Heart right ventricle (tissue), 16 donors: ENCODE results near the gene FHOD3. TPM values are rescaled to one million over a fixed set of nuclear protein-coding genes. Genes with fewer than 3 reads are reported as not detected.

Experiments used
- ATAC-seq, 8 donors: fragments of 200-7000 bp; cut with Tn5 transposase; one replicate each; pipeline ENCODE4 v1.9.1; 2020; ENCODE audit warnings: mild to moderate bottlenecking in 8 of 8, moderate library complexity in 8 of 8, moderate number of reproducible peaks in 1 of 8
- DNase-seq, 2 donors: peaks; one replicate each; pipeline ENCODE4 v3.0.0-alpha.2; 2020
- H3K27ac ChIP-seq, 10 donors: fragments of 200-600 bp; sonication (generic) in 2 of 10; one replicate each; pipeline versions ENCODE4 v1.5.0 to v1.8.0; 2020 to 2022; ENCODE audit warnings: mild to moderate bottlenecking in 3 of 10
- H3K27me3 ChIP-seq, 7 donors: fragments of 200-600 bp; one replicate each; pipeline ENCODE4 v1.8.0; 2021 to 2022; ENCODE audit warnings: mild to moderate bottlenecking in 2 of 7
- H3K36me3 ChIP-seq, 9 donors: fragments of 200-600 bp; sonication (generic) in 1 of 9; one replicate each; pipeline versions ENCODE4 v1.5.0 to v1.8.0; 2020 to 2022; ENCODE audit warnings: mild to moderate bottlenecking in 2 of 9
- H3K4me1 ChIP-seq, 9 donors: fragments of 200-600 bp; sonication (generic) in 1 of 9; one replicate each; pipeline versions ENCODE4 v1.5.0 to v1.8.0; 2020 to 2022; ENCODE audit warnings: mild to moderate bottlenecking in 4 of 9
- H3K4me3 ChIP-seq, 10 donors: fragments of 200-600 bp; sonication (generic) in 2 of 10; one replicate each; pipeline versions ENCODE4 v1.5.0 to v1.8.0; 2020 to 2022; ENCODE audit warnings: mild to moderate bottlenecking in 7 of 10, moderate library complexity in 2 of 10
- H3K9me3 ChIP-seq, 11 donors: fragments of 200-600 bp in 10 of 11; sonication (generic) in 2 of 11; one replicate each; pipeline versions ENCODE4 v1.5.0 to v1.8.0; 2013 to 2022; ENCODE audit warnings: mild to moderate bottlenecking in 2 of 11, control low read depth in 1 of 11, moderate library complexity in 1 of 11
- CTCF ChIP-seq, 9 donors: fragments of 200-600 bp; sonication (generic) in 2 of 9; IDR thresholded peaks; one replicate each; pipeline versions ENCODE4 v1.5.0 to v1.8.0; 2021 to 2022; ENCODE audit warnings: antibody characterized with exemption in 9 of 9, mild to moderate bottlenecking in 5 of 9, moderate library complexity in 1 of 9
- WGBS, 2 donors: extraction: QIAGEN DNeasy Blood & Tissue Kit; methylation state at CpG; one replicate each; pipeline ENCODE4 v1.1.7; 2013; ENCODE audit warnings: inconsistent platforms in 1 of 2; 5-methylcytosine and 5-hydroxymethylcytosine counted together
- intact Hi-C, 10 donors: fragments of 100-400 bp; cut with DNase I; formaldehyde crosslinking; loops; one replicate each; pipeline versions ENCODE4 v1.11.1 to v1.14.2; 2022
- polyA plus RNA-seq, 2 donors: library from polyadenylated mRNA; stranded (reverse); fragments of 200-250 nt; gene quantifications; one replicate each; pipeline ENCODE4 v1.2.3, GENCODE V29; 2013
- total RNA-seq, 10 donors: library from RNA; stranded (reverse); fragmentation: NEBNext Ultra II Directional in 3 of 10; extraction: Animal tissue kit (Norgen Biotek cat#: 25700) in 3 of 10; gene quantifications; one replicate each; pipeline versions ENCODE4 v1.2.1 to v1.2.4, GENCODE V29; 2021 to 2023
- donor health status: Arrhythmogenic right ventricular cardiomyopathy.
- donor health status: ischemic (EF 13 %, LVEDD 7.1; RV severe dilation, severe dysfunction).
- donor health status: healthy with polysubstance abuse.
- donor health status: DM: no; HTN: yes; CAD: no.
- donor health status: DM: no; HTN: no; CAD: no.
- donor health status: ischemic (EF 25% LVEDD 6.9; RV normal size, moderate dysfunction).
- donor health status: ischemic (EF 25% LVEDD 5.7; RV mildly dilated, moderate dysfunction).
- donor health status: healthy.
- donor health status: DM: yes; HTN: yes; CAD: no.
- donor health status: Ischemic cardiomyopathy.
- donor health status: ischemic (EF 35%, LVEDD 5.7; RV mildly dilated, moderate dysfunction).
- donor health status: nonischemic (EF 11% LVEDD 7.7; RV severe dilation, severe dysfunction).
- donor health status: DM: yes; HTN: yes; CAD: no.
- donor health status: PGD.
- donor health status: ischemic (EF 29% LVEDD 5.4; RV normal size, mild dysfunction).
- donor health status: nonischemic (EF 23%, LVEDD 6.1; RV moderate dilation, normal function).

Gene FHOD3
- total and polyA plus RNA-seq, 12 donors: 81.8 to 484 (median 356) TPM

DNA sequence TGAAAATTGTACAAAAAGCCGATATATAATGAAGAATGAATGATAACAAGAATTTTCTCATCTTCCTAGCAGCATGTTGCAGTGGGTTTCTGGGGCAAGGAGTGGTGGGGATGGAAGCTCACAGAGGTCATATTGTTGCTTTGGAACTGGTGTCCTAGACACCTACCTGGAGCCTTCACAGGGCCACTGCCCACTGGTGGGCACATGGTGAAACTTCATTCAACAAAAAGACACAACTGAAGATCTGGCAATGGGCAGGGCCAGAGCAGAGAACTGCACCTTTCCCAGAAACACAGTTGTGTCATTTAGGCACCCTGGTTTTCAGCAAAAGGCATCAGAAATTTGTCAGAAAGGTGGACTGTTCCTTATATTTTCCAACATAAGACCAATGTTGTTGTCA is 115.3 kb downstream of the FHOD3 start:
- Histone ChIP-seq H3K4me1 (peaks cover 0 to 45% (median 16%) of the 10 kb centered on the region in 9 donors), H3K27ac (peak overlapping the region in 3 of 10 donors; percentile 16 to 48 (median 32)), H3K9me3 (no peaks in the 10 kb centered on the region), H3K27me3 (no peaks in the 10 kb centered on the region), H3K4me3 (no peak overlapping the region), H3K36me3 (no peaks in the 10 kb centered on the region)
- ATAC-seq (peak in 3 of 8 donors; percentile 27 to 35 (median 32)), DNase-seq (no peak)
- WGBS, 2 donors: 92 to 97% methylated on average over 1 of the region's 1 CpG
- intact Hi-C loops: loop anchor here in 1 of 10 donors (10.0 kb wide), 1 partner anchor 58 kb away; no protein-coding TSS in a partner anchor
- TF ChIP-seq CTCF (IDR thresholded peaks at IDR 0.05): peak in 6 of 9 donors; percentile 17 to 39 (median 22)

DNA sequence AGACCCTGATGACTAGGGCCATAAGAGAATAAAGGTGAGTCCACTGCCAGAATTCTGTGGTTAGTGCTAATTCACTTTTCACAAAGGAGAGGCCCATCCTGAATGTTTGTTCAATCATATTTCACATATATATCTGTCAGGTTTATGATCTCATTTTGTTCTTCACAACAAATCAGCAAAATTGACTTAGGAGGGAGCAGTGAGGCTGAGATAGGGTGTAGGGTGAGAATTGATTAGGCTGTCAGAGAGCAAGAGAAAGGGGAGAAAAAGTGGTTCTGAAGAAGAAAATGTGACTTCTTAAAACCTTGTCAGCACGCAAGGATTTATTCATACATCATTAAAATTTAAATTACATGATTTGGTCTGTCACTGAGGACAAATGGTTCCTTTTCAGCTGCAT is 117.7 kb downstream of the FHOD3 start:
- no peak for TF ChIP-seq CTCF (IDR thresholded peaks at IDR 0.05)
- Histone ChIP-seq H3K27me3 (no peaks in the 10 kb centered on the region), H3K4me3 (no peak overlapping the region), H3K27ac (peak overlapping the region in 7 of 10 donors; percentile 4 to 65 (median 47)), H3K9me3 (no peaks in the 10 kb centered on the region), H3K4me1 (peaks cover 0 to 52% (median 22%) of the 10 kb centered on the region in 9 donors), H3K36me3 (no peaks in the 10 kb centered on the region)
- DNase-seq: no peak
- intact Hi-C loops: loop anchor here in 1 of 10 donors (10.0 kb wide), 1 partner anchor 60 kb away; no protein-coding TSS in a partner anchor
- 84 to 90% methylated on average over 1 of the region's 1 CpG for whole genome bisulfite sequencing, 2 donors
- no peak for ATAC-seq

GRCh38 chr18:36415625-36416024 is 118.1 kb downstream of the FHOD3 start:
- 56 to 57% methylated on average over 2 of the region's 2 CpGs for WGBS, 2 donors
- Histone ChIP-seq H3K36me3 (no peaks in the 10 kb centered on the region), H3K4me3 (no peak overlapping the region), H3K27ac (peak overlapping the region in 7 of 10 donors; percentile 4 to 65 (median 47)), H3K27me3 (no peaks in the 10 kb centered on the region), H3K9me3 (no peaks in the 10 kb centered on the region), H3K4me1 (peaks cover 0 to 57% (median 26%) of the 10 kb centered on the region in 9 donors)
- no peak for TF ChIP-seq CTCF (IDR thresholded peaks at IDR 0.05)
- ATAC-seq (no peak), DNase-seq (no peak)
- intact Hi-C loops: loop anchor here in 1 of 10 donors (10.0 kb wide), 1 partner anchor 61 kb away; no protein-coding TSS in a partner anchor

GRCh38 chr18:36419188-36419899 is 121.8 kb downstream of the FHOD3 start:
- DNase-seq (no peak), ATAC-seq (peak; percentile 75 to 93 (median 88))
- Histone ChIP-seq H3K9me3 (no peaks in the 10 kb centered on the region), H3K27me3 (no peaks in the 10 kb centered on the region), H3K4me1 (peaks cover 0 to 79% (median 28%) of the 10 kb centered on the region in 9 donors), H3K4me3 (no peak overlapping the region), H3K36me3 (no peaks in the 10 kb centered on the region), H3K27ac (peak overlapping the region in 9 of 10 donors; percentile 40 to 86 (median 79))
- 56 to 72% methylated on average over 3 of the region's 3 CpGs for WGBS, 2 donors
- intact Hi-C loops: loop anchor here in 1 of 10 donors (10.0 kb wide), 1 partner anchor 65 kb away; no protein-coding TSS in a partner anchor
- TF ChIP-seq CTCF (IDR thresholded peaks at IDR 0.05): no peak
